ENCODE results near the gene CD38.

DNA sequence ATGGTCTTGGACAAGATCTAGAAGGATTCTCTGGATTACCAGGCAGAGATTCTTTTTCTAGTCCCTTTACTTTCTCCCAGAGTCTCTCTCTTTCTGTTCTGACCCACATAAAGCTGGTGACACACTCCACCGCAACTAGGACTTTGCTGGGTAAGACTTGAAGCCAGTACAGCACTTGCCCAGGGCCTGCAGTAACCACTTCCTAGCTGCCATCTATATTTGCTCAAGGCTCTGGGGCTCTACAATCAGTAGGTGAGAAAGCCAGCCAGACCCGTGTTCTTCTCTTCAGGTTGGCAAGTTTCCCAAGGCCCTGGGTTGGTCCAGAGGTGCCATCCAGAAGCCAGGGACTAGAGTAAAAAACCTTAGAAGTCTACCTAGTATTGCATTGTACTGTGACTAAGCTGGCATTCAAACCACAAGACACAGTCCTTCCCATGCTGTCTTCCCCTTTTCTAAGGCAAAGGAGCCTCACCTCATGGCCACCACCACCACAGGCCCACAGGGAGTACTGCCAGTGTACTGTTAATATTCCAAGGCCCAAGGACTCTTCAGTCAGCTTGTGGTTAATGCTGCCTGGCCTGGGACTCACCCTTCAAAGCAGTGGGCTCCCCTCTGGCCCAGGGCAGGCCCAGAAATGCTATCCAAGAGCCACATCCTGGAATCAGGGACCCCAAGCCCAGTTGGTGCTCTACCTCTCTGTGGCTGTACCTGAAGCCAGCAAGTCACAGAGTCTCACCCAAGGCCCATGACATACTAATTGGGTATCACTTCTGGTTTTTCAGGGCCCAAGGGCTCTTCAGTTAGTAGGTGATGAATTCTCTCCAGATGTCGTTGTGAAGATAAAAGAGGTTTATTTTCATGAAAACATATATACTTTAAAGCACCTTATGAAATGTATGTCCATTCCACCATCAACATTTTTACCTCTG, 54.7 kb downstream of the CD38 start:
- TF ChIP-seq, protein P1, sequence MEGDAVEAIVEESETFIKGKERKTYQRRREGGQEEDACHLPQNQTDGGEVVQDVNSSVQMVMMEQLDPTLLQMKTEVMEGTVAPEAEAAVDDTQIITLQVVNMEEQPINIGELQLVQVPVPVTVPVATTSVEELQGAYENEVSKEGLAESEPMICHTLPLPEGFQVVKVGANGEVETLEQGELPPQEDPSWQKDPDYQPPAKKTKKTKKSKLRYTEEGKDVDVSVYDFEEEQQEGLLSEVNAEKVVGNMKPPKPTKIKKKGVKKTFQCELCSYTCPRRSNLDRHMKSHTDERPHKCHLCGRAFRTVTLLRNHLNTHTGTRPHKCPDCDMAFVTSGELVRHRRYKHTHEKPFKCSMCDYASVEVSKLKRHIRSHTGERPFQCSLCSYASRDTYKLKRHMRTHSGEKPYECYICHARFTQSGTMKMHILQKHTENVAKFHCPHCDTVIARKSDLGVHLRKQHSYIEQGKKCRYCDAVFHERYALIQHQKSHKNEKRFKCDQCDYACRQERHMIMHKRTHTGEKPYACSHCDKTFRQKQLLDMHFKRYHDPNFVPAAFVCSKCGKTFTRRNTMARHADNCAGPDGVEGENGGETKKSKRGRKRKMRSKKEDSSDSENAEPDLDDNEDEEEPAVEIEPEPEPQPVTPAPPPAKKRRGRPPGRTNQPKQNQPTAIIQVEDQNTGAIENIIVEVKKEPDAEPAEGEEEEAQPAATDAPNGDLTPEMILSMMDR (IDR thresholded peaks at IDR 0.05), result no peak
- TF ChIP-seq EZH2 (IDR thresholded peaks at IDR 0.05), result no peak
- no peak for TF ChIP-seq EZH2phosphoT487 (IDR thresholded peaks at IDR 0.05)

Data from neural progenitor cell (in vitro differentiated cells).